H9 (cell line): ENCODE data around the gene TADA2B. TPM values are rescaled to one million over a fixed set of nuclear protein-coding genes. Genes with fewer than 3 reads are reported as not detected.

Experiments used
- DNase-seq: peaks from one replicate; pipeline ENCODE4 v3.0.0-alpha.2; 2017
- H2AFZ ChIP-seq: one replicate; pipeline ENCODE4 v1.6.1; 2013; ENCODE audit warnings: mild to moderate bottlenecking, low read length, control low read depth, moderate library complexity
- H2AK5ac ChIP-seq: 2 replicates; pipeline ENCODE4 v1.6.1; 2013; ENCODE audit warnings: low read length, control low read depth, mixed read lengths; ENCODE audit not compliant: insufficient read length
- H2BK120ac ChIP-seq: one replicate; pipeline ENCODE4 v1.6.1; 2013; ENCODE audit warnings: low read depth, mild to moderate bottlenecking, low read length, control low read depth, inconsistent platforms; ENCODE audit not compliant: poor library complexity, severe bottlenecking
- H2BK12ac ChIP-seq: 2 replicates; pipeline ENCODE4 v1.6.1; 2013; ENCODE audit warnings: low read length, control low read depth, mixed read lengths, low read depth; ENCODE audit not compliant: insufficient read length
- H2BK15ac ChIP-seq: 2 replicates; pipeline ENCODE4 v1.6.1; 2013; ENCODE audit warnings: low read depth, low read length, control low read depth
- H2BK20ac ChIP-seq: one replicate; pipeline ENCODE4 v1.6.1; 2013; ENCODE audit warnings: low read depth, mild to moderate bottlenecking, low read length, control low read depth, inconsistent platforms; ENCODE audit not compliant: poor library complexity, severe bottlenecking
- H2BK5ac ChIP-seq: 2 replicates; pipeline ENCODE4 v1.6.1; 2013; ENCODE audit warnings: low read length, control low read depth, mixed read lengths; ENCODE audit not compliant: insufficient read length
- H3K14ac ChIP-seq: 2 replicates; pipeline ENCODE4 v1.6.1; 2013; ENCODE audit warnings: low read length, control low read depth; ENCODE audit not compliant: insufficient read depth
- H3K18ac ChIP-seq: 2 replicates; pipeline ENCODE4 v1.6.1; 2013; ENCODE audit warnings: low read depth, mild to moderate bottlenecking, mixed read lengths, low read length, control low read depth; ENCODE audit not compliant: insufficient read length
- H3K23ac ChIP-seq: 2 replicates; pipeline ENCODE4 v1.6.1; 2013; ENCODE audit warnings: low read length, control low read depth, mixed read lengths, low read depth; ENCODE audit not compliant: insufficient read length
- H3K23me2 ChIP-seq: 2 replicates; pipeline ENCODE4 v1.6.1; 2013; ENCODE audit warnings: low read depth, mild to moderate bottlenecking, mixed read lengths, low read length, control low read depth; ENCODE audit not compliant: insufficient read length, poor library complexity, severe bottlenecking
- H3K27ac ChIP-seq: 2 replicates; pipeline ENCODE4 v1.5.1; 2013; ENCODE audit warnings: low read length, control low read depth, mixed read lengths, low read depth; ENCODE audit not compliant: insufficient read length
- H3K27me3 ChIP-seq: 2 replicates; pipeline ENCODE4 v1.6.1; 2013; ENCODE audit warnings: low read length, control low read depth, inconsistent platforms; ENCODE audit not compliant: insufficient read depth
- H3K4ac ChIP-seq: 2 replicates; pipeline ENCODE4 v1.6.1; 2013; ENCODE audit warnings: low read depth, mild to moderate bottlenecking, control low read depth, inconsistent platforms, low read length, moderate library complexity
- H3K4me1 ChIP-seq: 2 replicates; pipeline ENCODE4 v1.6.1; 2013; ENCODE audit warnings: low read length, control low read depth, inconsistent platforms; ENCODE audit not compliant: insufficient read depth
- H3K4me2 ChIP-seq: 2 replicates; pipeline ENCODE4 v1.6.1; 2013; ENCODE audit warnings: low read length, control low read depth, mixed read lengths; ENCODE audit not compliant: insufficient read length, insufficient read depth
- H3K56ac ChIP-seq: 2 replicates; pipeline ENCODE4 v1.6.1; 2013; ENCODE audit warnings: low read depth, mild to moderate bottlenecking, mixed read lengths, low read length, control low read depth; ENCODE audit not compliant: insufficient read length
- H3K79me1 ChIP-seq: 2 replicates; pipeline ENCODE4 v1.6.1; 2013; ENCODE audit warnings: low read depth, mild to moderate bottlenecking, moderate library complexity, low read length, control low read depth, inconsistent platforms; ENCODE audit not compliant: insufficient read depth, poor library complexity, severe bottlenecking
- H3K79me2 ChIP-seq: 2 replicates; pipeline ENCODE4 v1.6.1; 2013; ENCODE audit warnings: low read length, control low read depth, inconsistent platforms; ENCODE audit not compliant: insufficient read depth
- H3K9ac ChIP-seq: 2 replicates; pipeline ENCODE4 v1.6.1; 2013; ENCODE audit warnings: low read length, control low read depth, mixed read lengths; ENCODE audit not compliant: insufficient read length; ENCODE audit errors: extremely low read depth
- H3K9me3 ChIP-seq: one replicate; pipeline ENCODE4 v1.6.1; 2013; ENCODE audit warnings: low read depth, low read length, inconsistent platforms; ENCODE audit not compliant: control insufficient read depth
- H3T11ph ChIP-seq: one replicate; pipeline ENCODE4 v1.6.1; 2013; ENCODE audit warnings: mild to moderate bottlenecking, low read length, control low read depth, inconsistent platforms
- H4K20me1 ChIP-seq: one replicate; pipeline ENCODE4 v1.6.1; 2013; ENCODE audit not compliant: control insufficient read depth, insufficient read length, insufficient read depth
- H4K5ac ChIP-seq: 2 replicates; pipeline ENCODE4 v1.6.1; 2013; ENCODE audit warnings: low read depth, mild to moderate bottlenecking, mixed read lengths, low read length, control low read depth; ENCODE audit not compliant: insufficient read length
- H4K8ac ChIP-seq: replicated peaks from 2 replicates; pipeline ENCODE4 v1.6.1; 2013; ENCODE audit warnings: low read length, control low read depth, mixed read lengths, low read depth; ENCODE audit not compliant: insufficient read length
- H4K91ac ChIP-seq: 2 replicates; pipeline ENCODE4 v1.6.1; 2013; ENCODE audit warnings: low read depth, mild to moderate bottlenecking, moderate library complexity, mixed read lengths, low read length, control low read depth; ENCODE audit not compliant: insufficient read length
- H3K27ac Mint-ChIP-seq, 3 experiments: 2 replicates in 2 of 3; 3 replicates in 1 of 3; pipeline ENCODE4 v1.8.0; 2020 to 2021; ENCODE audit warnings: mixed read lengths in 3 of 3, mild to moderate bottlenecking in 1 of 3, moderate library complexity in 1 of 3
- H3K27me3 Mint-ChIP-seq: 2 replicates; pipeline ENCODE4 v1.8.0; 2021; ENCODE audit warnings: low read depth, mild to moderate bottlenecking, moderate library complexity, mixed read lengths
- H3K36me3 Mint-ChIP-seq, 3 experiments: 2 replicates in 2 of 3; 3 replicates in 1 of 3; pipeline ENCODE4 v1.8.0; 2020 to 2021; ENCODE audit warnings: low read depth in 3 of 3, mixed read lengths in 3 of 3; ENCODE audit not compliant: insufficient read depth in 1 of 3
- H3K4me1 Mint-ChIP-seq, 2 experiments: 2 replicates each; pipeline ENCODE4 v1.8.0; 2020; ENCODE audit warnings: mixed read lengths in 2 of 2
- H3K4me3 Mint-ChIP-seq, 2 experiments: 2 replicates in 1 of 2; 3 replicates in 1 of 2; pipeline ENCODE4 v1.8.0; 2020 to 2021; ENCODE audit warnings: mild to moderate bottlenecking in 2 of 2, mixed read lengths in 2 of 2, moderate library complexity in 1 of 2
- H3K9me3 Mint-ChIP-seq, 2 experiments: 2 replicates in 1 of 2; 3 replicates in 1 of 2; pipeline ENCODE4 v1.8.0; 2020; ENCODE audit warnings: mild to moderate bottlenecking in 2 of 2, mixed read lengths in 2 of 2, moderate library complexity in 1 of 2
- WGBS: extraction: QIAGEN DNeasy Blood & Tissue Kit; methylation state at CpG from one replicate; pipeline ENCODE4 v1.1.7; 2013; ENCODE audit warnings: missing lambda C conversion rate, low lambda C conversion rate, mixed read lengths; ENCODE audit not compliant: insufficient read length; ENCODE audit errors: extremely low coverage; 5-methylcytosine and 5-hydroxymethylcytosine counted together
- total RNA-seq: library from RNA; stranded (reverse); gene quantifications from 2 replicates; pipeline ENCODE4 v1.2.1, GENCODE V29; 2021
- TF ChIP-seq, protein P1 (sequence below): fragments of 200-600 bp; sonication (generic); conservative IDR thresholded peaks from 3 replicates; pipeline ENCODE4 v1.8.0; 2021; ENCODE audit warnings: antibody characterized with exemption, mild to moderate bottlenecking

The TADA2B gene
- total RNA-seq, 1 experiment from 2014 or later: 14.0 TPM

GRCh38 chr4:7024336-7024890 is 18.8 kb upstream of the TADA2B start:
- Histone ChIP-seq H2BK12ac (no peak overlapping the region), H3K23me2 (no peaks in the 10 kb centered on the region), H3K9me3 (no peaks in the 10 kb centered on the region), H2BK120ac (no peak overlapping the region), H2BK20ac (no peak overlapping the region), H3K14ac (no peak overlapping the region; the same call in 1 of the 2 replicates), H3K56ac (no peak overlapping the region), H2BK15ac (no peak overlapping the region), H2AK5ac (no peak overlapping the region), H3K27me3 (no peaks in the 10 kb centered on the region; the same call in 1 of the 2 replicates), H2BK5ac (no peak overlapping the region), H3K9ac (no peak overlapping the region), H3K4me1 (no peaks in the 10 kb centered on the region; the same call in 1 of the 2 replicates), H4K20me1 (no peaks in the 10 kb centered on the region), H3T11ph (no peak overlapping the region), H3K18ac (no peak overlapping the region), H4K8ac (no peak overlapping the region), H2AFZ (no peak overlapping the region), H3K23ac (no peak overlapping the region), H4K5ac (no peak overlapping the region), H3K4me2 (no peak overlapping the region), H4K91ac (no peak overlapping the region), H3K27ac (no peak overlapping the region), H3K79me2 (no peaks in the 10 kb centered on the region), H3K4ac (no peak overlapping the region), H3K79me1 (no peaks in the 10 kb centered on the region)
- TF ChIP-seq, protein P1, sequence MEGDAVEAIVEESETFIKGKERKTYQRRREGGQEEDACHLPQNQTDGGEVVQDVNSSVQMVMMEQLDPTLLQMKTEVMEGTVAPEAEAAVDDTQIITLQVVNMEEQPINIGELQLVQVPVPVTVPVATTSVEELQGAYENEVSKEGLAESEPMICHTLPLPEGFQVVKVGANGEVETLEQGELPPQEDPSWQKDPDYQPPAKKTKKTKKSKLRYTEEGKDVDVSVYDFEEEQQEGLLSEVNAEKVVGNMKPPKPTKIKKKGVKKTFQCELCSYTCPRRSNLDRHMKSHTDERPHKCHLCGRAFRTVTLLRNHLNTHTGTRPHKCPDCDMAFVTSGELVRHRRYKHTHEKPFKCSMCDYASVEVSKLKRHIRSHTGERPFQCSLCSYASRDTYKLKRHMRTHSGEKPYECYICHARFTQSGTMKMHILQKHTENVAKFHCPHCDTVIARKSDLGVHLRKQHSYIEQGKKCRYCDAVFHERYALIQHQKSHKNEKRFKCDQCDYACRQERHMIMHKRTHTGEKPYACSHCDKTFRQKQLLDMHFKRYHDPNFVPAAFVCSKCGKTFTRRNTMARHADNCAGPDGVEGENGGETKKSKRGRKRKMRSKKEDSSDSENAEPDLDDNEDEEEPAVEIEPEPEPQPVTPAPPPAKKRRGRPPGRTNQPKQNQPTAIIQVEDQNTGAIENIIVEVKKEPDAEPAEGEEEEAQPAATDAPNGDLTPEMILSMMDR: no peak
- no CpG with 5 or more reads among the region's 19 CpGs for WGBS
- Mint-ChIP-seq H3K27me3 (no peaks in the 10 kb centered on the region; the same call in 1 of the 2 replicates), H3K27ac (peak overlapping the region in 2 of 3 experiments; percentile 85 to 92; a peak in 3 of 7 replicates), H3K4me3 (no peak overlapping the region), H3K4me1 (peaks cover 10 to 17% of the 10 kb centered on the region in 2 experiments), H3K9me3 (no peaks in the 10 kb centered on the region; a peak in 1 of 5 replicates), H3K36me3 (peaks cover 24 to 58% (median 56%) of the 10 kb centered on the region in 3 experiments)
- no peak for DNase-seq
